Caco-2 (cell line): ENCODE data around the gene MPPED1. TPM values are rescaled to one million over a fixed set of nuclear protein-coding genes. Genes with fewer than 3 reads are reported as not detected.

Experiments
- BruUV-seq: library from RNA; stranded (reverse); fragments of 400-500 nt; replicated peaks from 2 replicates; lab custom pipeline; 2021; lab: Mats Ljungman, UMichigan
- CTCF ChIA-PET: fragments of 300-600 bp; sonication (Branson Sonifier 250); formaldehyde crosslinking; loops from one replicate; lab custom pipeline; 2022; ENCODE audit warnings: antibody characterized with exemption; lab: Charles Lee
- POLR2A ChIA-PET: fragments of 300-600 bp; sonication (Branson Sonifier 250); formaldehyde crosslinking; loops from one replicate; lab custom pipeline; 2022; ENCODE audit warnings: antibody characterized with exemption; lab: Charles Lee
- DNase-seq, 2 experiments: peaks; one replicate each; pipeline versions ENCODE4 v3.0.0 to v3.0.0-alpha.2; 2020 to 2022
- H3K27me3 ChIP-seq: replicated peaks from 2 replicates; pipeline ENCODE4 v1.6.0; 2011; ENCODE audit warnings: low read length; ENCODE audit not compliant: control insufficient read depth, insufficient read depth
- H3K36me3 ChIP-seq: 2 replicates; pipeline ENCODE4 v1.5.1; 2011; ENCODE audit warnings: low read length; ENCODE audit not compliant: control insufficient read depth, insufficient read depth
- H3K4me1 ChIP-seq: fragments of 250-450 bp; sonication (Bioruptor Pico); 2 replicates; pipeline ENCODE4 v1.5.1; 2020; ENCODE audit warnings: mild to moderate bottlenecking
- H3K4me3 ChIP-seq: 2 replicates; pipeline ENCODE4 v1.5.1; 2011; ENCODE audit warnings: low read depth, mild to moderate bottlenecking, control low read depth, low read length
- H3K9me3 ChIP-seq: fragments of 250-450 bp; sonication (Bioruptor Pico); 2 replicates; pipeline ENCODE4 v1.5.1; 2020; ENCODE audit warnings: mild to moderate bottlenecking, moderate library complexity
- H3K27ac Mint-ChIP-seq: one replicate; pipeline ENCODE4 v1.8.0; 2022; ENCODE audit warnings: mixed read lengths; ENCODE audit not compliant: unreplicated experiment
- H3K27me3 Mint-ChIP-seq: one replicate; pipeline ENCODE4 v1.8.0; 2022; ENCODE audit warnings: mixed read lengths; ENCODE audit not compliant: insufficient read depth, unreplicated experiment
- H3K36me3 Mint-ChIP-seq: one replicate; pipeline ENCODE4 v1.8.0; 2022; ENCODE audit warnings: mild to moderate bottlenecking, mixed read lengths; ENCODE audit not compliant: insufficient read depth, unreplicated experiment
- H3K4me1 Mint-ChIP-seq: one replicate; pipeline ENCODE4 v1.8.0; 2022; ENCODE audit warnings: low read depth, mixed read lengths; ENCODE audit not compliant: unreplicated experiment
- H3K4me3 Mint-ChIP-seq: one replicate; pipeline ENCODE4 v1.8.0; 2022; ENCODE audit warnings: mild to moderate bottlenecking, moderate library complexity, mixed read lengths; ENCODE audit not compliant: unreplicated experiment
- H3K9me3 Mint-ChIP-seq: one replicate; pipeline ENCODE4 v1.8.0; 2022; ENCODE audit warnings: mixed read lengths; ENCODE audit not compliant: unreplicated experiment
- CTCF ChIP-seq, 2 experiments: fragments of 200-600 bp in 1 of 2; IDR thresholded peaks; 1 replicate in 1 of 2; 2 replicates in 1 of 2; pipeline versions ENCODE4 v1.5.1 to v1.8.0; 2011 to 2022; ENCODE audit warnings: antibody characterized with exemption in 1 of 2, control low read depth in 1 of 2, inconsistent platforms in 1 of 2, low read depth in 1 of 2, low read length in 1 of 2, mild to moderate bottlenecking in 1 of 2, moderate library complexity in 1 of 2; ENCODE audit not compliant: insufficient read depth in 1 of 2, severe bottlenecking in 1 of 2, unreplicated experiment in 1 of 2
- intact Hi-C: fragments of 100-400 bp; cut with micrococcal nuclease; formaldehyde crosslinking; loops from one replicate; pipeline ENCODE4 v1.10.0; 2022; ENCODE audit not compliant: unreplicated experiment
- total RNA-seq: library from RNA; stranded (reverse); gene quantifications from 2 replicates; pipeline ENCODE4 v1.2.3, GENCODE V29; 2022

Gene MPPED1
- total RNA-seq, 1 experiment from 2014 or later, result not detected

DNA sequence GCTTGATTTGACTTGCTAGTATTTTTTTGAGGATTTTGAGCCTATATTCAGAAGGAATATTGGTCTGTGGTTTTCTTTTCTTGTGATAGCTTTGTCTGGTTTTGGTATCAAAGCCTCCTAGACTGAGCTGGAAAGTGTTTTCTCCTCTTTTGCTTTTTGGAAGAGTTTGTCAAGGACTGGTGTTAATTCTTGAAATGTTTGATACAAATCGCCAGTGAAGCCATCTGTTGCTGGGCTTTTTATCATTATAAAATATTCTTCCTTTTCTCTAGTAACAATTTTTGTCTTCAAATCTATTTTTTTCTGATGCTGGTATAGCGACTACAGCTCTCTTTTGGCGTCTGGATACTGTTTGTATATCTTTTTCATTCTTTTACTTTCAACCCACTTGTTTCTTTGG, 45.2 kb downstream of the MPPED1 start:
- no peak for TF ChIP-seq CTCF (IDR thresholded peaks at IDR 0.05; ENCODE audit: insufficient read depth in 1 of 2, low read depth in 1 of 2, low read length in 1 of 2, severe bottlenecking in 1 of 2, unreplicated experiment in 1 of 2)
- no peaks in the 10 kb centered on the region for H3K36me3 Mint-ChIP-seq
- H3K27me3 Mint-ChIP-seq, result peaks cover 22% of the 10 kb centered on the region
- ChIA-PET POLR2A (no interaction called here), CTCF (no interaction called here)
- no peak overlapping the region for H3K4me3 ChIP-seq
- no TSS peak for BruUV-seq
- H3K9me3 ChIP-seq, result no peaks in the 10 kb centered on the region
- no peak overlapping the region for H3K27ac Mint-ChIP-seq
- no peaks in the 10 kb centered on the region for H3K27me3 ChIP-seq
- DNase-seq, result no peak
- intact Hi-C loops, result no loop called here
- no peaks in the 10 kb centered on the region for H3K4me1 ChIP-seq
- no peaks in the 10 kb centered on the region for H3K36me3 ChIP-seq
- no peak overlapping the region for H3K4me3 Mint-ChIP-seq
- H3K4me1 Mint-ChIP-seq, result no peaks in the 10 kb centered on the region
- H3K9me3 Mint-ChIP-seq, result no peaks in the 10 kb centered on the region

GRCh38 chr22:43462701-43463100, 50.9 kb downstream of the MPPED1 start:
- BruUV-seq, result no TSS peak
- ChIA-PET CTCF (no interaction called here), POLR2A (no interaction called here)
- Histone ChIP-seq H3K4me3 (no peak overlapping the region), H3K9me3 (no peaks in the 10 kb centered on the region), H3K27me3 (0 out of 2 replicates have a peak, but pooled peaks cover 1% of the 10 kb centered on the region), H3K36me3 (no peaks in the 10 kb centered on the region), H3K4me1 (no peaks in the 10 kb centered on the region)
- DNase-seq, result no peak
- peaks cover 30% of the 10 kb centered on the region for H3K27me3 Mint-ChIP-seq
- peaks cover 16% of the 10 kb centered on the region for H3K9me3 Mint-ChIP-seq
- TF ChIP-seq CTCF (IDR thresholded peaks at IDR 0.05; ENCODE audit: insufficient read depth in 1 of 2, low read depth in 1 of 2, low read length in 1 of 2, severe bottlenecking in 1 of 2, unreplicated experiment in 1 of 2), result no peak
- H3K36me3 Mint-ChIP-seq, result no peaks in the 10 kb centered on the region
- intact Hi-C loops, result no loop called here
- no peak overlapping the region for H3K27ac Mint-ChIP-seq
- H3K4me3 Mint-ChIP-seq, result no peak overlapping the region
- no peaks in the 10 kb centered on the region for H3K4me1 Mint-ChIP-seq

GRCh38 chr22:43464809-43465208, 53.0 kb downstream of the MPPED1 start:
- H3K27ac Mint-ChIP-seq, result no peak overlapping the region
- ChIA-PET CTCF (no interaction called here), POLR2A (no interaction called here)
- no TSS peak for BruUV-seq
- no peak for TF ChIP-seq CTCF (IDR thresholded peaks at IDR 0.05; ENCODE audit: insufficient read depth in 1 of 2, low read depth in 1 of 2, low read length in 1 of 2, severe bottlenecking in 1 of 2, unreplicated experiment in 1 of 2)
- peaks cover 4% of the 10 kb centered on the region for H3K36me3 Mint-ChIP-seq
- peaks cover 33% of the 10 kb centered on the region for H3K27me3 Mint-ChIP-seq
- H3K36me3 ChIP-seq, result no peaks in the 10 kb centered on the region
- no peaks in the 10 kb centered on the region for H3K9me3 ChIP-seq
- intact Hi-C loops, result no loop called here
- H3K27me3 ChIP-seq, result peaks cover 1% of the 10 kb centered on the region; the same call in 1 of the 2 replicates
- no peaks in the 10 kb centered on the region for H3K4me1 Mint-ChIP-seq
- no peak overlapping the region for H3K4me3 ChIP-seq
- no peak for DNase-seq
- H3K4me3 Mint-ChIP-seq, result no peak overlapping the region
- peaks cover 16% of the 10 kb centered on the region for H3K9me3 Mint-ChIP-seq
- H3K4me1 ChIP-seq, result no peaks in the 10 kb centered on the region
